HepG2 (cell line): ENCODE measurements around the gene DDX19B. TPM values are rescaled to one million over a fixed set of nuclear protein-coding genes. Genes with fewer than 3 reads are reported as not detected.

Experiments used
- CENPT ChIP-seq: sonication (generic); formaldehyde crosslinking; IDR thresholded peaks from 2 replicates; pipeline ENCODE4 v1.8.0; 2022; ENCODE audit warnings: low read depth, mild to moderate bottlenecking, moderate library complexity, missing genetic modification reagents
- PHF20 ChIP-seq: sonication (generic); formaldehyde crosslinking; IDR thresholded peaks from 2 replicates; pipeline ENCODE4 v1.5.0; 2020; ENCODE audit warnings: mild to moderate bottlenecking, missing genetic modification reagents
- PHF5A ChIP-seq: IDR thresholded peaks from one replicate; pipeline ENCODE4 v1.6.1; 2018; ENCODE audit warnings: low read depth, missing genetic modification reagents; ENCODE audit not compliant: unreplicated experiment
- PRPF4 ChIP-seq: fragments of 200-400 bp; formaldehyde crosslinking; IDR thresholded peaks from 2 replicates; pipeline ENCODE4 v1.6.1; 2016; ENCODE audit warnings: low read length, low read depth; ENCODE audit not compliant: poor library complexity, severe bottlenecking
- RFXAP ChIP-seq: sonication (generic); formaldehyde crosslinking; IDR thresholded peaks from 2 replicates; pipeline ENCODE4 v1.4.0; 2020; ENCODE audit warnings: missing genetic modification reagents, borderline replicate concordance
- SRY ChIP-seq: sonication (generic); formaldehyde crosslinking; IDR thresholded peaks from 2 replicates; pipeline ENCODE4 v1.8.0; 2022; ENCODE audit warnings: mild to moderate bottlenecking, missing genetic modification reagents
- TGIF2 ChIP-seq: IDR thresholded peaks from 2 replicates; pipeline ENCODE4 v1.6.1; 2016; ENCODE audit warnings: control low read depth, missing compliant biosample characterization
- ZNF205 ChIP-seq: IDR thresholded peaks from 2 replicates; pipeline ENCODE4 v1.6.1; 2018; ENCODE audit warnings: missing biosample characterization, missing genetic modification reagents
- ZNF296 ChIP-seq: sonication (generic); formaldehyde crosslinking; conservative IDR thresholded peaks from 2 replicates; pipeline ENCODE4 v1.5.0; 2020; ENCODE audit warnings: mild to moderate bottlenecking, missing genetic modification reagents
- ZNF460 ChIP-seq: sonication (generic); formaldehyde crosslinking; IDR thresholded peaks from 2 replicates; pipeline ENCODE4 v1.5.1; 2020; ENCODE audit warnings: missing genetic modification reagents, mild to moderate bottlenecking, borderline replicate concordance
- ZNF747 ChIP-seq: sonication (generic); formaldehyde crosslinking; IDR thresholded peaks from 2 replicates; pipeline ENCODE4 v1.8.1; 2023; ENCODE audit warnings: missing genetic modification reagents, mild to moderate bottlenecking, borderline replicate concordance
- ZNF766 ChIP-seq: sonication (generic); formaldehyde crosslinking; IDR thresholded peaks from 2 replicates; pipeline ENCODE4 v1.5.0; 2020; ENCODE audit warnings: missing genetic modification reagents, borderline replicate concordance
- polyA plus RNA-seq, 8 experiments: library from polyadenylated mRNA; depleted of rRNA in 3 of 8; stranded (reverse) in 7 of 8; unstranded in 1 of 8; fragments of >200 nt; fragmentation: Illumina TruSeq in 4 of 8; extraction: Trizol in 4 of 8; gene quantifications; 2 replicates each; pipeline versions ENCODE4 v1.2.1 to v1.2.3, GENCODE V29; 2011 to 2016; ENCODE audit warnings: low read depth in 4 of 8, missing spikeins in 1 of 8, mixed read lengths in 1 of 8; ENCODE audit not compliant: insufficient read depth in 1 of 8
- total RNA-seq, 5 experiments: library from RNA; depleted of rRNA; stranded (reverse); fragments of >200 nt; fragmentation: Illumina TruSeq; extraction: Trizol; gene quantifications; 2 replicates each; pipeline ENCODE4 v1.2.3, GENCODE V29; 2016; ENCODE audit warnings: low read depth in 1 of 5
- TF ChIP-seq, protein P1 (sequence below): sonication (generic); formaldehyde crosslinking; IDR thresholded peaks from 2 replicates; pipeline ENCODE4 v1.4.0; 2020; ENCODE audit warnings: missing genetic modification reagents, mild to moderate bottlenecking, borderline replicate concordance
- TF ChIP-seq, protein P2 (sequence below): sonication (generic); formaldehyde crosslinking; IDR thresholded peaks from 2 replicates; pipeline ENCODE4 v1.4.0; 2020; ENCODE audit warnings: missing genetic modification reagents
- TF ChIP-seq, protein P3 (sequence below): sonication (generic); formaldehyde crosslinking; IDR thresholded peaks from 2 replicates; pipeline ENCODE4 v1.4.0; 2020; ENCODE audit warnings: missing genetic modification reagents
- TF ChIP-seq, protein P4 (sequence below): sonication (generic); formaldehyde crosslinking; IDR thresholded peaks from 2 replicates; pipeline ENCODE4 v1.4.0; 2020; ENCODE audit warnings: missing genetic modification reagents, borderline replicate concordance
- TF ChIP-seq, protein P5 (sequence below): sonication (generic); formaldehyde crosslinking; IDR thresholded peaks from 2 replicates; pipeline ENCODE4 v1.4.0; 2020; ENCODE audit warnings: missing genetic modification reagents

The DDX19B gene
- total and polyA plus RNA-seq, 2 of the 13 experiments (the other 11 are each of a cell fraction or from before 2014, with no cell fraction given) = 36.2 to 40.0 TPM

DNA sequence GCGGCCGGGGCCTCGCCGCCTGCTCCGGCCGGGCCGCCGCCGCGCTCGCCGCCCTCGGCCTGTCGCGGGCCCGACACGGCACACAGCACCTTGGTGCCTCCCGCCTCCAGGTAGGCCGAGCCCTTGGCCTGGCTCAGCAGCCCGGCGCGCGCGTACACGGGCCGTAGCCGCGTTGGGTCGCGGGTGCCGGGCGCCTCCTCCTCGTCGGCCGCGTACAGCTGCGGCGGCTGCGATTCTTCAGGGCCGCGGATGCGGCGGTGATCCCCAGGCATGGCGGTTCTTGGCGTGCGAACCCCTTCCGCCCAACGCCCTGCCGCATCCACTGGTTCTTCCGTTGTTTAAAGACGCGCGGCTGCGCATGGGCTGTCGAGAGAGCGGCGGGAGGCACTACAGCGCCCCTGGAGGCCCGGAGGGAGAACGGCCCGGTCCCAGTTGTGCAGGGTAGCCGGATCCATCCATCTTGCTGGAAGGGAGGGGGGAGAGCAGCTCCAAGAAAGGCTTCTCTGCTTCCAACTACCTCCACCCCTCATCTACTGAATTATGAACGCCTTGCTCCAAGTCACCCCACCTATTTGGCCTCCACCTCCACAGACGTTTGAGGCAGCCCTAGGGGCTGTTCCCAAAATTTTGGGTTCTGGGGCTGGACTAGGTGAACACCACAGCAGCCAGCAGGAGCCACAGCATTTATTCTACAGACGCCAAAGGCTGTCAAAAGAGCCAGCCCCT, 47.2 kb upstream of the DDX19B start, which contains the start of gene EXOSC6 (continued):
- TF ChIP-seq ZNF205 (CRISPR knock-in tag) (peak; percentile 94), ZNF747 (CRISPR knock-in tag) (peak; percentile 93; the same call in 1 of the 2 replicates), CENPT (CRISPR knock-in tag) (peak; percentile 82), ZNF766 (CRISPR knock-in tag) (no peak; the same call in 1 of the 2 replicates), RFXAP (CRISPR knock-in tag) (peak; percentile 60), PHF20 (CRISPR knock-in tag) (peak; percentile 92), PHF5A (CRISPR knock-in tag) (peak; percentile 96), ZNF460 (peak; percentile 46; the same call in 1 of the 2 replicates), ZNF296 (peak; percentile 86), TGIF2 (CRISPR knock-in tag) (peak; percentile 93), PRPF4 (no peak), SRY (no peak; the same call in none of the 2 replicates)
- TF ChIP-seq, protein P1, sequence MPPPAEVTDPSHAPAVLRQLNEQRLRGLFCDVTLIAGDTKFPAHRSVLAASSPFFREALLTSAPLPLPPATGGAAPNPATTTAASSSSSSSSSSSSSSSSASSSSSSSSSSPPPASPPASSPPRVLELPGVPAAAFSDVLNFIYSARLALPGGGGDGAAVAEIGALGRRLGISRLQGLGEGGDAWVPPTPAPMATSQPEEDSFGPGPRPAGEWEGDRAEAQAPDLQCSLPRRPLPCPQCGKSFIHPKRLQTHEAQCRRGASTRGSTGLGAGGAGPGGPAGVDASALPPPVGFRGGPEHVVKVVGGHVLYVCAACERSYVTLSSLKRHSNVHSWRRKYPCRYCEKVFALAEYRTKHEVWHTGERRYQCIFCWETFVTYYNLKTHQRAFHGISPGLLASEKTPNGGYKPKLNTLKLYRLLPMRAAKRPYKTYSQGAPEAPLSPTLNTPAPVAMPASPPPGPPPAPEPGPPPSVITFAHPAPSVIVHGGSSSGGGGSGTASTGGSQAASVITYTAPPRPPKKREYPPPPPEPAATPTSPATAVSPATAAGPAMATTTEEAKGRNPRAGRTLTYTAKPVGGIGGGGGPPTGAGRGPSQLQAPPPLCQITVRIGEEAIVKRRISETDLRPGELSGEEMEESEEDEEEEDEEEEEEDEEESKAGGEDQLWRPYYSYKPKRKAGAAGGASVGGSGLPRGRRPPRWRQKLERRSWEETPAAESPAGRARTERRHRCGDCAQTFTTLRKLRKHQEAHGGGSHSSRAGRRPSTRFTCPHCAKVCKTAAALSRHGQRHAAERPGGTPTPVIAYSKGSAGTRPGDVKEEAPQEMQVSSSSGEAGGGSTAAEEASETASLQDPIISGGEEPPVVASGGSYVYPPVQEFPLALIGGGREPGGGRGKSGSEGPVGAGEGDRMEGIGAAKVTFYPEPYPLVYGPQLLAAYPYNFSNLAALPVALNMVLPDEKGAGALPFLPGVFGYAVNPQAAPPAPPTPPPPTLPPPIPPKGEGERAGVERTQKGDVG (CRISPR knock-in tag) = peak; percentile 68; the same call in 1 of the 2 replicates
- TF ChIP-seq, protein P2, sequence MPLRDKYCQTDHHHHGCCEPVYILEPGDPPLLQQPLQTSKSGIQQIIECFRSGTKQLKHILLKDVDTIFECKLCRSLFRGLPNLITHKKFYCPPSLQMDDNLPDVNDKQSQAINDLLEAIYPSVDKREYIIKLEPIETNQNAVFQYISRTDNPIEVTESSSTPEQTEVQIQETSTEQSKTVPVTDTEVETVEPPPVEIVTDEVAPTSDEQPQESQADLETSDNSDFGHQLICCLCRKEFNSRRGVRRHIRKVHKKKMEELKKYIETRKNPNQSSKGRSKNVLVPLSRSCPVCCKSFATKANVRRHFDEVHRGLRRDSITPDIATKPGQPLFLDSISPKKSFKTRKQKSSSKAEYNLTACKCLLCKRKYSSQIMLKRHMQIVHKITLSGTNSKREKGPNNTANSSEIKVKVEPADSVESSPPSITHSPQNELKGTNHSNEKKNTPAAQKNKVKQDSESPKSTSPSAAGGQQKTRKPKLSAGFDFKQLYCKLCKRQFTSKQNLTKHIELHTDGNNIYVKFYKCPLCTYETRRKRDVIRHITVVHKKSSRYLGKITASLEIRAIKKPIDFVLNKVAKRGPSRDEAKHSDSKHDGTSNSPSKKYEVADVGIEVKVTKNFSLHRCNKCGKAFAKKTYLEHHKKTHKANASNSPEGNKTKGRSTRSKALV (CRISPR knock-in tag) = peak; percentile 97
- TF ChIP-seq, protein P3, sequence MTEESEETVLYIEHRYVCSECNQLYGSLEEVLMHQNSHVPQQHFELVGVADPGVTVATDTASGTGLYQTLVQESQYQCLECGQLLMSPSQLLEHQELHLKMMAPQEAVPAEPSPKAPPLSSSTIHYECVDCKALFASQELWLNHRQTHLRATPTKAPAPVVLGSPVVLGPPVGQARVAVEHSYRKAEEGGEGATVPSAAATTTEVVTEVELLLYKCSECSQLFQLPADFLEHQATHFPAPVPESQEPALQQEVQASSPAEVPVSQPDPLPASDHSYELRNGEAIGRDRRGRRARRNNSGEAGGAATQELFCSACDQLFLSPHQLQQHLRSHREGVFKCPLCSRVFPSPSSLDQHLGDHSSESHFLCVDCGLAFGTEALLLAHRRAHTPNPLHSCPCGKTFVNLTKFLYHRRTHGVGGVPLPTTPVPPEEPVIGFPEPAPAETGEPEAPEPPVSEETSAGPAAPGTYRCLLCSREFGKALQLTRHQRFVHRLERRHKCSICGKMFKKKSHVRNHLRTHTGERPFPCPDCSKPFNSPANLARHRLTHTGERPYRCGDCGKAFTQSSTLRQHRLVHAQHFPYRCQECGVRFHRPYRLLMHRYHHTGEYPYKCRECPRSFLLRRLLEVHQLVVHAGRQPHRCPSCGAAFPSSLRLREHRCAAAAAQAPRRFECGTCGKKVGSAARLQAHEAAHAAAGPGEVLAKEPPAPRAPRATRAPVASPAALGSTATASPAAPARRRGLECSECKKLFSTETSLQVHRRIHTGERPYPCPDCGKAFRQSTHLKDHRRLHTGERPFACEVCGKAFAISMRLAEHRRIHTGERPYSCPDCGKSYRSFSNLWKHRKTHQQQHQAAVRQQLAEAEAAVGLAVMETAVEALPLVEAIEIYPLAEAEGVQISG = peak; percentile 99
- TF ChIP-seq, protein P4, sequence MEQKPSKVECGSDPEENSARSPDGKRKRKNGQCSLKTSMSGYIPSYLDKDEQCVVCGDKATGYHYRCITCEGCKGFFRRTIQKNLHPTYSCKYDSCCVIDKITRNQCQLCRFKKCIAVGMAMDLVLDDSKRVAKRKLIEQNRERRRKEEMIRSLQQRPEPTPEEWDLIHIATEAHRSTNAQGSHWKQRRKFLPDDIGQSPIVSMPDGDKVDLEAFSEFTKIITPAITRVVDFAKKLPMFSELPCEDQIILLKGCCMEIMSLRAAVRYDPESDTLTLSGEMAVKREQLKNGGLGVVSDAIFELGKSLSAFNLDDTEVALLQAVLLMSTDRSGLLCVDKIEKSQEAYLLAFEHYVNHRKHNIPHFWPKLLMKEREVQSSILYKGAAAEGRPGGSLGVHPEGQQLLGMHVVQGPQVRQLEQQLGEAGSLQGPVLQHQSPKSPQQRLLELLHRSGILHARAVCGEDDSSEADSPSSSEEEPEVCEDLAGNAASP (CRISPR knock-in tag) = peak; percentile 78; the same call in 1 of the 2 replicates
- TF ChIP-seq, protein P5, sequence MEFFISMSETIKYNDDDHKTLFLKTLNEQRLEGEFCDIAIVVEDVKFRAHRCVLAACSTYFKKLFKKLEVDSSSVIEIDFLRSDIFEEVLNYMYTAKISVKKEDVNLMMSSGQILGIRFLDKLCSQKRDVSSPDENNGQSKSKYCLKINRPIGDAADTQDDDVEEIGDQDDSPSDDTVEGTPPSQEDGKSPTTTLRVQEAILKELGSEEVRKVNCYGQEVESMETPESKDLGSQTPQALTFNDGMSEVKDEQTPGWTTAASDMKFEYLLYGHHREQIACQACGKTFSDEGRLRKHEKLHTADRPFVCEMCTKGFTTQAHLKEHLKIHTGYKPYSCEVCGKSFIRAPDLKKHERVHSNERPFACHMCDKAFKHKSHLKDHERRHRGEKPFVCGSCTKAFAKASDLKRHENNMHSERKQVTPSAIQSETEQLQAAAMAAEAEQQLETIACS (CRISPR knock-in tag) = no peak
